ENCODE measurements around the gene TRAPPC2L.

The TRAPPC2L gene

DNA sequence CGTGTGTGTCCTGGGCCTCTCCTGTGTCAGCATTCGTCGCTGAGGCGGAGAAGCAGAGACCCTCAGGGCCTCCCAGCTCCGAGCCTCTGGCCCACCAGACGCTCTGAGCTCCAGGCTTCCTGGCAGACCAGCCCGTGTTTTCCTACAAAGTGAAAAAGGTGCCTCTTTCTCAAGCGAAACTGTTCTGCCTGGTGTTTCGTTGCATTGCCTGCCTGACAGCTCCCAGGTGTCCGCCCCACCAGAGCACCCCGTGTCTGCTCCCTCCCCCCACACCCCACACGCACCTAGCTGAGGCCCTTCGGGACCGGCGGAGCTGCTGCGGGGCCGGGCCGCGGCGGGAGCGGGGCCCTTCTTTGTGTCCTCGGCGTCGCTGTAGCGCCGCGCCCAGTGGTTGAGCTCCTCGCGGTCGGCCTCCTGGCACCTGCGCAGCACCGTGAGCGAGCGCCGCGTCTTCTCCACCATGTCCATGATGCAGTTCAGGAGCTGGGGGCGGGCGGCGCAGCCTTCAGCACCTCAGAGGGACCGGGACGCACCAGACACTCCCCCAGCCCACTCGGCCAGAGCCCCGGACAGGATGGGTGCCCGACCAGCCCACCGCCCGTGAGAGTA lies 24.2 kb downstream of the TRAPPC2L start:
- H3K27ac ChIP-seq: no peak overlapping the region
- TF ChIP-seq, protein P1, sequence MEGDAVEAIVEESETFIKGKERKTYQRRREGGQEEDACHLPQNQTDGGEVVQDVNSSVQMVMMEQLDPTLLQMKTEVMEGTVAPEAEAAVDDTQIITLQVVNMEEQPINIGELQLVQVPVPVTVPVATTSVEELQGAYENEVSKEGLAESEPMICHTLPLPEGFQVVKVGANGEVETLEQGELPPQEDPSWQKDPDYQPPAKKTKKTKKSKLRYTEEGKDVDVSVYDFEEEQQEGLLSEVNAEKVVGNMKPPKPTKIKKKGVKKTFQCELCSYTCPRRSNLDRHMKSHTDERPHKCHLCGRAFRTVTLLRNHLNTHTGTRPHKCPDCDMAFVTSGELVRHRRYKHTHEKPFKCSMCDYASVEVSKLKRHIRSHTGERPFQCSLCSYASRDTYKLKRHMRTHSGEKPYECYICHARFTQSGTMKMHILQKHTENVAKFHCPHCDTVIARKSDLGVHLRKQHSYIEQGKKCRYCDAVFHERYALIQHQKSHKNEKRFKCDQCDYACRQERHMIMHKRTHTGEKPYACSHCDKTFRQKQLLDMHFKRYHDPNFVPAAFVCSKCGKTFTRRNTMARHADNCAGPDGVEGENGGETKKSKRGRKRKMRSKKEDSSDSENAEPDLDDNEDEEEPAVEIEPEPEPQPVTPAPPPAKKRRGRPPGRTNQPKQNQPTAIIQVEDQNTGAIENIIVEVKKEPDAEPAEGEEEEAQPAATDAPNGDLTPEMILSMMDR (conservative IDR thresholded peaks at IDR 0.05): no peak
- TF ChIP-seq ZFX (IDR thresholded peaks at IDR 0.05): no peak

DNA sequence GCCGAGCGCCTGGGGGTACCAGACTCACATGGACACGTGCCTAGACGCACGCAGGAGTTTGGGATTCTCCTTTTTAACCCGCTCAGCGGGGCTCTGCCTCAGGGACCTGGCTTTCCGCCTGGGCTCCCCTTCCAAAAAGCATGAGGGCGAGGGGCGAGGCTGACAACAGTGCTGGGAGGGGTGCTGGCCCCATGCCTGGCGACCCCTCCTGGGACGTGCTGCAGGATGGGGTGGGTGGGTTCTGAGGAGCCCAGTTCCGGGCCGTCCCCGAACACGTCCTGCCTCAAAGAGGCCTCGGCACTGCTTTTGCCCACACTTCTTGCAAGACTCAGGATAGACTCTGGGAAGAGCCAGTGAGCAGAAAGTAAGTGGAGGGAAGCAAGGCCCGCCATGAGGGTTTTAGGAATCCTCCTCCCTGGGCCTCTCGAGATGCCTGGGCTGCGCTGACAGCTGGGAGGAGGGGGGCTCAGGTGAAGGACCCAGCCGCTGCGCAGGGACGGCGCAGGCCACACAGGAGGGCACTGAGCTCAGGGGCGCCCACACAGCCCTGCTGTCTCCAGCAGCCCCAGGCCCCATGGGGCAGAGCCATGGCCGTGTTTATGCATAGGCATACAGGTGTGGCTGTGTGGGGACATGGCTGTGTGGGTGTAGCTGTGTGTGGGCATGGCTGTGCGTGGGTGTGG lies 24.9 kb downstream of the TRAPPC2L start:
- no peak for TF ChIP-seq ZFX (IDR thresholded peaks at IDR 0.05)
- TF ChIP-seq, protein P1 (conservative IDR thresholded peaks at IDR 0.05): no peak
- no peak overlapping the region for H3K27ac ChIP-seq

DNA sequence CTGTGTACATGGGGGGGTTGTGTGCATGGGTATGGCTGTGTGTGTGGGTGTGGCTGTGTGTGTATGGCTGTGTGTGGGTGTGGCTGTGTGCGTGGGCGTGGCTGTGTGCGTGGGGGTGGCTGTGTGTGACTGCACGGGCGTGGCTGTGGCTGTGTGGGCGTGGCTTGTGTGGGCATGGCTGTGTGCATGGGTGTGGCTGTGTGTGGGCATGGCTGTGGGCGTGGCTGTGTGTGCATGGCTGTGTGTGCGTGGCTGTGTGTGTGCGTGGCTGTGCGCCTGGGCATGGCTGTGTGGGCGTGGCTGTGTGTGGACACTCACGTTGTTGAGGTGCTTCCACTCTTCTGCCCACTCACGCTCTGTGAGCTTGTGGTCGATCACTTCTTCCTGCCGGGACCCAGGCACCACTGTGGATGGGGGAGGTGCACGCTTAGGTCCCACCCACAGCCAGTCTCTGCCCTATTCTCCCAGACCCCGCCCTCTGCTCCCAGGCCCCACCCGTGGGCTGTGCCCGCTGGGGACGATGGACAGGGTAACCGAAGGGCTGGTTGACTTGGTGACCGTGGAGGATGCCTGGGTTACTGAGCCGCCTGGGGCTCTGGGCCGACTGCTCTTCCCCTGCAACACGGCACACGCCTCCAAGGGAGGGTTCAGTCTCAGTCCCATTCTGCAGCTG lies 25.6 kb downstream of the TRAPPC2L start:
- no peak overlapping the region for H3K27ac ChIP-seq
- no peak for TF ChIP-seq ZFX (IDR thresholded peaks at IDR 0.05)
- TF ChIP-seq, protein P1 (conservative IDR thresholded peaks at IDR 0.05): no peak

DNA sequence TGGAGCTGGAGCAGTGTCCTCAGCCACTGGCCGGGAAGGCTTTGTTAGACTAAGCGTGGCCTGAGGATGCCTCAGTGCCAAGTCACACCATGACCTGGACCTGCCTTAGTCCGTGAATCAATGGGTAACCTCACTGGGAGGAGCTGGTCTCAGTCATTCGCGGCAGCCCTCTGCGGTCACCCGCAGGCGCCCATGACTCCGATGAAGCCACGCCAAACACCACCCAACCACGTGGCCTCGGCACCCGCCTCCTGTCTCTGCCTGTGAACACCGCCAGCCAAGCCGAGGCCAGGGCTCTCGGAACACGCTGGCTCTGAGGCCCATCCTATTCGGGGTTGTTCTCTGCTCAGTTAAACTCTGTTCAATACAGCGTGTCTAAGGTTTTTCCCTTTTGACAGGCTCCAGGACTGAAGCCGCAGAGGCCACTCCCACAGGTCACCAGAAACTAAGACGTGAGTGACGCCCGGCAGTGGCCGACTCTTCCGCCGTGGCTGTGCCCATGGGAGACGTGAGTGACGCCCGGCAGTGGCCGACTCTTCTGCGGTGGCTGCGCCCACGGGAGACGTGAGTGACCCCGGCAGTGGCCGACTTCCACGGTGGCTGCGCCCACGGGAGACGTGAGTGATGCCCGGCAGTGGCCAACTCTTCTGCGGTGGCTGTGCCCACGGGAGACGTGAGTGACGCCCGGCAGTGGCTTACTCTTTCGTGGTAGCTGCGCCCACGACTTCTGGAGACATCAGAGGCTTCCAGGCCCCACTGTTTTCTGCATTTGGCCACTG lies 26.4 kb downstream of the TRAPPC2L start:
- no peak overlapping the region for H3K27ac ChIP-seq
- no peak for TF ChIP-seq ZFX (IDR thresholded peaks at IDR 0.05)
- TF ChIP-seq, protein P1 (conservative IDR thresholded peaks at IDR 0.05): no peak

DNA sequence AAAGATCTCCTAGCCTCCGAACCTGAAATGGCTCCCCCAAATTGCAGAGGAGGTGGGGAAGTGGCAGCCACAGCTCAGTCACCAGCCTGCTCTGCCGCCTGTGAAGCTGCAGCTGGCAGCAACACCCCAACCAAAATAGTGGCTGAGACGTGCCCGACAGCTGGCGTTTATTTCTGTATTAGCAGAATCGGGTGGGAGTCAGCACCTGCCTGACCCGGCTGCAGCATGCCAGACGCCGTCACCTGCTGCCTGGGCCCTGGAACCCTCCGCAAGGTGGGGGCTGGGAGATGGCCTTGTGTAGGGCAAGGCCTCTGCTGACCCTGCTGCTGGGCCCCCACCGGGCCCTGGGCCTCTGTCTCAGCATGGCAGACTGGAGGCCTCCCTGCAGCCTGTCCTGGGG lies 27.0 kb downstream of the TRAPPC2L start:
- no peak overlapping the region for H3K27ac ChIP-seq
- TF ChIP-seq ZFX (IDR thresholded peaks at IDR 0.05): no peak
- TF ChIP-seq, protein P1 (conservative IDR thresholded peaks at IDR 0.05): no peak

DNA sequence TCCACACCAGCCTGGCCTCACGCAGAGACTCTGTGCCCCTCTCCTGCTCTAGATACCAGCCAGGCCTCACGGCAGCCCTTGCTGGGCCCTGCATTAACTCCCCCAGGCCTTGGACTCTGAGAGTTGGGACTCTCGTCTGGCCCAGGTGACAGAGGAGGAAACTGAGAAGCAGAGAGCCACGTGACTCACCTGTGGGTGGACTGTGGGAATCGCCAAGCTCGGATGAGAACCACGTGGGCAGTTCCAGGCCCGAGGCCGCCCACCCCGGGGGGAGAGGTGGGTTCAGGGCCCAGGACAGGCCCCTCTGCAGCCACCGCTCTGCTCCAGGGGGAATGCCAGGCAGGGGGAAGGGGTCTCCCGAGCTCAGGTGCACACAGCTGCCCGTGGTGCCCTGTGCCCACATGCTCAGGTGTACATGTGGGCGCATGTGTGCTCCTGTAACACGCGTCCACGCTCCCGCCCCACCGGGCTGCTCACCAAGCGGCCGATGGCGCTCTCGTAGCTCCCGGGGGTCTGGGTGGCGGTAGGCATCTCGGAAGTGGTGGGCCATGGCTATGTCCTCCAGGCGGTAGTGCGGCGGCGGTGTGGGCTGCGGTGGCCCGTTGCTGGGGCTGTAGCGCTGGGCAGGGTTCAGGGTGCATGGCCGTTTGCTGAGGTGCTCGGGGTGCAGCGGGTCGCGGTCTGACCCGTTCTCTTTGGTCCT lies 27.8 kb downstream of the TRAPPC2L start:
- no peak for TF ChIP-seq ZFX (IDR thresholded peaks at IDR 0.05)
- TF ChIP-seq, protein P1 (conservative IDR thresholded peaks at IDR 0.05): no peak
- H3K27ac ChIP-seq: no peak overlapping the region

Measured in C4-2B (cell line).